Inflammatory macrophage treated with lipopolysaccharide for 1 hour (primary cell): ENCODE results near the gene AGO3.

Experiments used
- DNase-seq, 2 donors: peaks; one replicate each; pipeline ENCODE4 v3.0.0-alpha.2; 2020 to 2022

The AGO3 gene

DNA sequence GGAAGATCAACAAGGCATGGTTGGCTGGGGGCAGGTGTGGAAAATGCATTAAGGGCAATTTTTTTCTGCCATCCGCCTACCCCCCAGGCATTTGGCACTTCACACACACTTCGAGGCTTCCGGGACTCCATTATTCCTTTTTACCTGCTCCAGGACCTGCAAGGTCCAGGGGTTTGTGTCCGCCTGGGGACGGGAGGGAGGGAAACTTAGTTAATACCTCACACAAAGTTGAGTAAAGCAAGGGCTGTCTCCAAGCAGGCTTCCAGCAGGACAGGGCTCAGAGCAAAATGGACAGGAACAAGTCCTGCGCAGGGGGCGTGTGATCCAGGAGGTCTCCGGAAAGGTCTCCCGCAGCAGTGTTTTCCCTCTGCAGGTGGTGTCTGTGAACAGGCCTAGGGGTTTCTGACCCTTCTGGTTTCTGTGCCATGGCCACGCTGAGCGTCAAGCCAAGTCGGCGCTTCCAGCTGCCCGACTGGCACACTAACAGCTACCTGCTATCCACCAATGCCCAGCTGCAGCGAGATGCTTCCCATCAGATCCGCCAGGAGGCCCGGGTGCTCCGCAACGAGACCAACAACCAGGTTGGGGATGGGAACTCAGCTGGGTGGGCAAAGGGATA is 153.7 kb downstream of the AGO3 start:
- no peak for DNase-seq

DNA sequence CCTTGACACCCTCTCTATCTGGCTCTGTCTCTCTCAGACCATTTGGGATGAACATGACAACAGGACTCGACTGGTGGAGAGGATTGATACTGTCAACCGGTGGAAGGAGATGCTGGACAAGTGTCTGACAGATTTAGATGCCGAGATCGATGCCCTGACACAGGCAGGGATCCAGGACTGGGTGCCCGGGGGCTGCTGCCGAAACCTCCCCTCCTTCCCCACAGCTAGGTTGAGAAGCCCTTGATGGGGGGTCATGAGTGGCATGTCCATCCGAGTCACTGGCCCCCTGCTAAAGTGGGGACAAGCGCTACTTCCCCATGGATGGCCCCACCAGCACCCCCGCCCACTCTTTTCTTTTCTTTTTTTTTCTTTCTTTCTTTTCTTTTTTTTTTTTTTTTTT is 154.2 kb downstream of the AGO3 start:
- DNase-seq, result no peak

DNA sequence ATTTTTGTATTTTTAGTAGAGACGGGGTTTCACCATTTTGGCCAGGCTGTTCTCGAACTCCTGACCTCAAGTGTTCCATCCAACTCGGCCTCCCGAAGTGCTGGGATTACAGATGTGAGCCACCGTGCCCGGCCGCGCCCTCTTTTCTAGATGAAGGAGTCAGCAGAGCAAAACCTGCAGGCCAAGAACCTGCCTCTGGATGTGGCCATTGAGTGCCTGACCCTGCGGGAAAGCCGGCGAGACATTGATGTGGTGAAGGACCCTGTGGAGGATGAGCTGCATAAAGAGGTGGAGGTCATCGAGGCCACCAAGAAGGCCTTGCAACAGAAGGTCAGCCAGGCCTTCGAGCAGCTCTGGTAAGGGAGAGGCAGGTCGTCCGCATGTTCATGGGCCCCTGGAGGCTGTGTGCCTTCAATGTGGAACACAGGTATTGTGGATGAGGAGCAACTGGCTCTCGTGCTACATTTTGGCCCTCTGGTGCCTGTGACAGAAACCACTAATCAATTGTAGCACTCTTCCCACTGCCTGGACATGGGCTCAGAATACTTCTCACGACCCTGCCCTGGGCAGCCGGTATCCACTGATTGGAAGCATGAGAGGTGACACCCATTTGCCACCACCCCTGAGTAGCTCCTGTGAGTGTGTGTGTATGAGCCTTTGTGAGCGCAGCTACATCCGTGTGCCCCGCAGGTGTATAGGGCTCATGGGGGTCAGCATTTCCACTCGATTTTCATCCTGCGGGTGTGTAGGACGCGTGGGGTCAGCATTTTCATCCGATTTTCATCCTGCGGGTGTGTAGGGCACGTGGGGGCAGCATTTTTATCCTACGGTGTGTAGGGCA is 155.0 kb downstream of the AGO3 start:
- DNase-seq, result no peak

DNA sequence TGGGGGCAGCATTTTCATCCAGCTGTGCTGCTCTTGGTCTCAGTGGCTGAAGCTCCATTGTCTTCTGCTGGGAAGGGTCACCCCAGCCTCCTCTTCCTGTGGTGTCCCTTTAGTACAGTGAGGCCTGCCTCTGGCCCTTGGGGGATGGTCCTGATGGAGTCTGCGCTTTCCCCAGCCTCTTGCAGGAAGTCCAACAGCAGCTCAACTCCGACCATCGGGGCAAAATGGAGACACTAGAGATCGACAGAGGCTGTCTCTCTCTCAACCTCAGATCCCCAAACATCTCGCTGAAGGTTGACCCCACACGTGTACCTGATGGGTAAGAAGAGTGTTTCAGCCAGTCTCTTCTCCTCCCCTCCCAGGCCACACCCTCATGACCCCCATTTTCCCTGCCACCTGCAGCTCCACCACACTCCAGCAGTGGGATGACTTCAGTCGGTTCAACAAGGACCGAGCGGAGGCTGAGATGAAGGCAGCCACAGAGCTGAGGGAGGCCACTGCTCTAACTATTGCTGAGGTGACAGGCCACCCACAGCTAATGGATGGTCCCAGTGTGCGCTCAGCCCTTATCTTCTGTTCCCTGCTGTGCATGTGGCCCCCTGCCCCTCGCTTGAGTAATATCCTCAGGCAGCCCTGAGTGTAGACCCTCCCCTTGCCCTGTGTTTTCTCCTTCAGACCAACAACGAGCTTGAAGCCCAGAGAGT is 155.8 kb downstream of the AGO3 start:
- no peak for DNase-seq

DNA sequence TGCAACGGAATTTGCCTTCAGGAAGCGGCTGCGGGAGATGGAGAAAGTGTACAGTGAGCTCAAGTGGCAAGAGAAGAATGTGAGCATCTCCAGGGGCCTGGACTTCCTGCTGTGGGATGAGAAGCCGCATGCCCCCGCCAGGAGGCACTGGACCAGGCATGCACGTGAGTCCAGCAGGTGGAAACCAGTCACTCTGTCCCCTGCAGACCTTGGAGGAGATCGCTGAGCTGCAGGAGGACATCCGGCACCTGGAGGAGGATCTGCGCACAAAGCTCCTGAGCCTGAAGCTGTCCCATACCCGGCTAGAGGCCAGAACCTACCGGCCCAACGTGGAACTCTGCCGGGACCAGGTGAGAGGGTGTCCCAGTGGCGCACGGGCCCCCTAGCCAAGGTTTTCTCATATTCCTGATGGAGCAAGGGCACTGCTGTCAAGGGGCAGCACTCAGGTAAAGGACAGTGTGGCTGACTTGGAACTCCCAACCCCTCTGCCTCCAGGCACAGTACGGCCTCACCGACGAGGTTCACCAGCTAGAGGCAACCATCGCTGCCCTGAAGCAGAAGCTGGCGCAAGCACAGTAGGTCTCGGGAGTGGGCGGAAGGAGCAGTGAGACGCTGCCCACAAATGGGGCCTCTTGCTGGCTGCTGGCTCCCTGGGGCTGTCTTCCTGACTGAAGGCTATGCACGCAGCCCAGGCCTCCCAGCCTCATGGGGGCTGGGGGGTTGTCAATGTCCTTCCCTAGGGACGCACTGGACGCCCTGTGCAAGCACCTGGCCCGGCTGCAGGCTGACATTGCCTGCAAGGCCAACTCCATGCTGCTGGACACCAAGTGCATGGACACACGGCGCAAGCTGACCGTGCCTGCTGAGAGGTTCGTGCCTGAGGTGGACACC is 156.6 kb downstream of the AGO3 start:
- DNase-seq, result no peak

DNA sequence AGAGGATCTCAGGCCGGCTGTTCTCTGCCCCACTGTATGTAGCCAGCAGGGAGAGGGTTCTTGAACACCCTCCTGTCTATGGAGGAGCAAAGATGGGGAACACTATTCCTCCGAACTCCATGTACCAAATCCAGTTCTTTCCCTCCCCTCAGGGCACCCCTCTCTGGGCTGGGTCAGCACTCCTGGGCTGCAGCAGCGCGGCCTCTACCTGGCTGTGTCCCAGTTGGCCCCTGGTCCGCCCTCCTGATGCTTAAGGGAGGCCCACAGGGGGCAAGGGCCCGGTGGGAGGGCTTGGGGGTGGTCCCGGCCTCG is 157.3 kb downstream of the AGO3 start:
- DNase-seq, result no peak

DNA sequence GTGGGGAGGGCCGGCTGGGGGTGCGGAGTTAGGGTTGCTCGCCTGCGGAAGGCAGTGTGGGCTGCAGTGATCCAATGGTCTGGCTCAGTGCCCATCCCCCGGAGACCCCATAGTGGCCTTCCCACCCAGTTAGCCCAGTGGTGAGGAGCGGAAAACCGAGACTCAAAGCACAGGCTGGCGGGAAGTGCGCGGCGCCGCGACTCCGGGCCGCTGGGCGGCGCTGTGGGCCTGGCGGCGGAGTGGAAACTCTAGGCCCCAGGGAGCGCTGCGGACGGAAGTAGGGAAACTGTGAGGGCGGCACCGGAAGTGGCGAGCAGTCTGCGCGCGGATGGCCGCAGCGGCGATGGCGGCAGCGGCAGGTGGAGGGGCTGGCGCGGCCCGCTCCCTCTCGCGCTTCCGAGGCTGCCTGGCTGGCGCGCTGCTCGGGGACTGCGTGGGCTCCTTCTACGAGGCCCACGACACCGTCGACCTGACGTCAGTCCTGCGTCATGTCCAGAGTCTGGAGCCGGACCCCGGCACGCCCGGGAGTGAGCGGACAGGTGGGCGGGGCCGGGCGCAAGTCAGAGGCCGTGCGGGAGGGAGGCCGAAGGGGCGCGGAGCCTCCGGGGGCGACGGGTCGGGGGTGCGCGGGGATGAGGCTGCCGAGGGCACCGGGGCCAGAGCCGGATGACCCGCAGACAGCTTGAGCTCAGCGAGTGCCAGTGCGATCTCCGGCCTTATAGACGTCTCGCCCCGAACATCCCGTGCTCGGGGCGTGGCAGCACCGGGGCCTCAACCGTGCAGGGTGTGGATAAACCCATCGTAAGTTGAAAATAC is 157.9 kb downstream of the AGO3 start, which contains the start of gene ADPRS:
ADPRS (plus strand) TSS at position 316 of the 816 bp plus-strand sequence; CDS start at position 329, 13 bp downstream.
- DNase-seq, result peak; percentile 84 to 92

DNA sequence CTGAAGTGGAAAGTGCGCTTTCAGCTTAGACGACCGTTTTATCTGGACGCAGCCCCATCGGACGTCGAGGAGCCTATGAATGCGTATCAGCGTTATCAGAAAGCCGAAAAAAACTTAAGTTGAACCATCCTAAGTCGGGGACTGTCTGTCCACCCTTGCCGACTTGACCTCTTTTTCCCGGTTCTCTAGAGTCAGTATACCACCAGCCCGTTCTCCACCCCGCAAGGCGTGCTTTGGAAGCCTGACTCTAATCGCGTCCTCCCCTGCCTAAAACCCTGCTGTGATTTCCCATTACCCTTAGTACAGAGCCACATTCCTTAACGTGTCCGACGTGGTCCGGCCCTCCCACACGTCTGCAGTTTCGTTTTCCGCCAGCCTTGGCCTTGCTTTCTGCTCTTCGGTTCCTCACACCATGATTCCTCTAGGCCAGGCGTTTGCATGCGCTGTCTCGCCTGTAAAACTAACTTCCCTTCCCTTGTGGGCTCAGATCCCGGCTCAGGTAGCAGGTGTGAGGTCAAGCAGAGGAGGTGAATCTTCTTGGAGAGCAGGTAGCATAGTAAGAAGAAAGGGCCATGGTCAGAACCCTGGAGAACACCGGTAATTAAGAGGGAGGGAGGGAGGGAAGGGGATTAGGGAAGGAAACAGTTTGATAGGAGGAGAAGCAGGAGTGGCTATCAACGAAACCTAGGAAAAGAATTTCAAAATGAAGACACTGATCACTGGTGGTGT is 158.7 kb downstream of the AGO3 start:
- DNase-seq, result peak; percentile 75 to 84

DNA sequence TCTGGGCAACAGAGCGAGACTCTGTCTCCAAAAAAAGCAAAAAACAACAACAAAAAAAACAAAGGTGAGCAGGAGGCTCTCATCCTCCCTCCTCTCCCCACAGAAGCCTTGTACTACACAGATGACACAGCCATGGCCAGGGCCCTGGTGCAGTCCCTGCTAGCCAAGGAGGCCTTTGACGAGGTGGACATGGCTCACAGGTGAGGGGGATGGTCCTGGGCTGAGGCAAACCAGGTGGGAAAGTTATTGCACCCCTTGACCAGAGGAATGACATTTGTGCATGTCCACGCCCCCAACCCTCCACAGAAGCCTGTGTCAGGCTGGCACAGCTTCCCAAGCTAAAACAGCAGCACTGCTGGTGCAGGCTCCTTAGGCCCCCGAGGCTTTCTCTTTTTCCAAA is 160.2 kb downstream of the AGO3 start:
- no peak for DNase-seq

DNA sequence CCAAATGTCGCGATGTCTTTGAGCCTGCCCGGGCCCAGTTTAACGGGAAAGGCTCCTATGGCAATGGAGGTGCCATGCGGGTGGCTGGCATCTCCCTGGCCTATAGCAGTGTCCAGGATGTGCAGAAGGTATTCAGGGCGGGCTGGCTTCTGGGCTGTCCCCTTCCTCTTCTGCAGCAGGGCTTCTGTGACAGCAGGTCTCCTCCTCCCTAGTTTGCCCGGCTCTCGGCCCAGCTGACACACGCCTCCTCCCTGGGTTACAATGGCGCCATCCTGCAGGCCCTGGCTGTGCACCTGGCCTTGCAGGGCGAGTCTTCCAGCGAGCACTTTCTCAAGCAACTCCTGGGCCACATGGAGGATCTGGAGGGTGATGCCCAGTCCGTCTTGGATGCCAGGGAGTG is 160.8 kb downstream of the AGO3 start:
- DNase-seq, result no peak

DNA sequence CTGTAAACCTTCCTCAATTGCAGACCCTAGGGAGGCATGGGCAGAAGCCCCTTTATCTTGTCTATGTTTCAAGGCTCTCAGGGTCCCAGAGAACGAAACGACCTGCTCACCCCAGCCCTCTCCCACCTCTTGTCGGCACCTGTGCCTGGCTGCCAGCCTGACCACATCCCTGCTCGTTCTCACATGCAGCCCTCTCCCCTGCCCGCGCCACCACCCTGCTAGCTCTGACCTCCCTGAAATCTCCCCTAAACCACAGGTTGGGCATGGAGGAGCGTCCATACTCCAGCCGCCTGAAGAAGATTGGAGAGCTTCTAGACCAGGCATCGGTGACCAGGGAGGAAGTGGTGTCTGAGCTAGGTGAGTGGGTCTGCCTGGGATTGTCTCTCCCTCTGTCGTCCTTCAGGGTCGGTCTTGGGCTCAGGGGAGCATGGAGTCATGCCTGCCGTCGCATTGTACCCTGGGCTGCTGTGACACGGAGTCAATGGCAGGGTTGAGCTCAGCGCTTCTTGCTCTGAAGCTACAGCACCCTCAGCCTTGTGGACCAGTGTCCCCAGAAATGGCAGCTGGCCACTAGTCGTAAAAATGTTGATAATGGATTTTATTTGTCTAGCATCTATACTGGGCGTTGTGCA is 161.4 kb downstream of the AGO3 start:
- DNase-seq, result no peak

DNA sequence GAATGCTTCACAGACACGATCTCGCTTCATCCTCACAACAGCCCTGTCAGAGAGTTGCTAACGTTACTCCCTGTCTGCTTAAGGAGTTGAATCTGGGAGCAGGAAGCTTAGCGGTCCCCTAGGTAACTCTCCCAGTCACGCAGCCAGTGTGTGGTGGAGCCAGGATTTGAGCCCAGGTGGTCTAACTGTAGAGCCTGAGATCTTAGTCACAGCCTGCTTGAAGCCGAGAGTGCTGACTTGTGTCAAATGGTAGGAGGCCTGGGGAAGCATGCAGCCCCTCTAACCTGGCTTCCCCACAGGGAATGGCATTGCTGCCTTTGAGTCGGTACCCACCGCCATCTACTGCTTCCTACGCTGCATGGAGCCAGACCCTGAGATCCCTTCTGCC is 161.9 kb downstream of the AGO3 start:
- no peak for DNase-seq

DNA sequence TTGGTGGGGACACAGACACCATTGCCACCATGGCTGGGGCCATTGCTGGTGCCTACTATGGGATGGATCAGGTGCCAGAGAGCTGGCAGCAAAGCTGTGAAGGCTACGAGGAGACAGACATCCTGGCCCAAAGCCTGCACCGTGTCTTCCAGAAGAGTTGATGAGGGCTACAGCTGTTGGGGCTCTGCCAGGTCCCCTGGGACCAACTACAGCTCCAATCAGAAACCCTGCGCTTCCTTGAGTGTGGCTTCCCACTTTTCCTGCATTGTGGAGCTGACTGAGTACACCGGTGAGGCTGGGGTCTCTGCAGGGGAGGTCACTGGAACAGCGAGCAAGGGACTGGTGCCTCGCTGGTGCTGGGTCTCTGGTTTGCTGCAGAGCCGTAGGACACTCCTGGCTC is 162.3 kb downstream of the AGO3 start:
- no peak for DNase-seq

DNA sequence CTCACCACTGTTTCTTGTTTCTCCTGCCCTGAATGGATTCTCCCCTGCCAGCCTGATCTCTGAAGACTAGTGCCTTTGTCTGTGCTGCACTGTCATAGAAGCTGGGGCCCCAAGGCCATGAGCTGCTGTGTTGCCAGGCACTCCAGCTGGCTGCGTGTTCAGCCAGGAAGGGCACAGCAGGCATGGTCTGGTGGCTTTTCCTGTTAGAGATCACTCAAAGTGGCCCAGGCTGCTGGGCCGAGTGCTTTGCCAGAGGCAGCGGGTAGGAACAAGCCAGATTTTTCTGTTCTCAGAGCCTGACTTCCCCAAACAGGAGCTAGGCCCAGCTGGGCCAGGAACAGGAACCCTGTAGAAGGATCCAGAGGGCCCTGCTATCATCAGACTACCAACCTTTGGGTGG is 163.0 kb downstream of the AGO3 start:
- no peak for DNase-seq

DNA sequence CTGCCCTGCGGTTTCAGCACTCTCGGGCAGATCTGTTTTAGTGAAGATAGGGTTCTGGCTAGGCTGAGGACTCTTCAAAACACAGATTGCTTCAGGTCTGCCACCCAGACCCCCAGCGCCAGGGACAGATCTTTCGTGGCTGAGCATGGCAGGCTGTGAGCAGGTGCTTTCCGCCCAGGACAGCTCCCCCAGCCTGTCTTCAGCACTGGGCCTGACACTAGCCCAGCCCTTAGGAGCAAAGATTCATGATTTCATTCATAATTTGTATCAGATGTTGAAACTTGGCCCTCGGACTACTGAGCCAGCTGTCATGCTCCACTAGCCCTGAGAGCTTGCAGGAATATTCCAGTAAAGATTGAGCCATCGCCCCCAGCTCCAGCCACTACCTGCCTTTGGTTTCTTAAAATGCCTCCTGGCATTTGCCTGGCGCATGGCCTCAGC is 163.7 kb downstream of the AGO3 start:
- no peak for DNase-seq

DNA sequence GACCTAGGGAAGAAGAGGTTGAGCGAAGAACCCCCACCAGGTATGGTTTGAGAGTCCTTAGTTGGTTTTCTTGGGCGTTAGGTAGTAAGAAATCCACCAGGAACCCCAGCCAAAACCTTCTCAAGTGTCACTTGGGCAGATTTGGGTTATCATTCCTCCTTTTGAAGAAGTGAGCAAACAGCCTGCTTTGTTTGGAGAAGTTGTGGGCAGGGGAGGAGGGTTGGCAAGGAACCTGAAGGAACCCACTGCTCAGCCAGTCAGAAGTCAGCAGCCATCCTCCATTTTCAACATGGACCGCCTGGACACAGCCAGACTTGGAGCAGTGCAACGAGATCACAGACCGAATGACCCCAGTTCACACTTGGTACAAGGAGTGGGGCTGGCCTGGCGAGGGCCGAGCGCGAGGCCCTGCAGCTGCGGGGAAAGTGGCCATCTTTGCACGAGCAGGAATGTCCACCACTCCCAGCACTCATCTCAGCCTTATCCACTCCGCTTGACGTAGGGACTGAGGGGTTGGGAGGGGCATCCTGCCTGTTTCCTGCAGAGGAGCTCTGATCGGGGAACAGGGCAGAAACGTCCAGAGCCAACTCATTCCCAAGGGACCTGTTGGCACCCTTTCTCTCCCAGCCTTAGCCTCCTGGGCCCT is 165.0 kb downstream of the AGO3 start:
- DNase-seq, result peak; percentile 56 to 64

DNA sequence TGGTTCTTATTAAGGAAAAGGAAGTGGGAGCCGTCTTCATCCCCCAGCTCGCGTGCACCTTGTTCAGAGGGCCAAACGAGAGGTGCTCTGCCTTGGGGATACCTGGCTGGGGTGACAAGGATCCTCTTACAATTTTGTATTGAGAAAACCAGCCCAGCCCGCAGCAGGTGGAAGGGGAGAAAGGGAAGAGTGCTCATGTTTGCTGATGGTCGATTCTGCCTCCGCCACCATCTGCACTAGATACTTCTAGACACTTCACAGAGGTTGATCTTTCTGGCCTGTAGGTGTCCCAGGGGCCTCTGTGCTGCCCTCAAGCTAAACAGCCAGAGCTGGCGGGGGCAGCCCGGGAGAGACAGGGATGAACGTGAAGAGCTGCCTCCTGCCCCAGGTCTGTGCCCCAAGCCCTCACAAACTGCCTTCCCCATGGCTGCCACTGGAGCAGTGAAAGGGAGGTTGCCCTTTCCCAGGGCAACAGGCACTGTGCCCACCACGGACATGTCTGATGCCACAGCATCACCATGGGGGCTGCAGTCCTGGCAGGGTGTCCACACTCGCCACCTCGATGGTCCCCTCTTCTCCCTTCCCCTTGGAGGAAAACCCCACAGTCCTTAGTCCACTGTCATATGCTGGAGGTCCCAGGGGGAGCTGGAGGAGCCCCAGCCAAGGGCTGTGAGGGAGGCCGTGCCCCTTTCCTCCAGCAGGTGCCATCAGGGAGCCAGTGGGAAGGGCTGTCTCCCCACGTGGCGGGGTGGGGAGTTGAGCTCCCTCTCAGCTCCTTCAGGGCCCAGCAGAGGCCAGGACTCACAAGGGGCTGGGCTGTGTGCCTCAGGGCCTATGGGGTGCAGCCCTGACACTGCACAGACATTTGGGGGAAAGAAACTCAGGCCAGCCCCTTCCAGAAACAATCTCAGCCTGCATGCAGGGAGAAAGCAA is 165.9 kb downstream of the AGO3 start:
- DNase-seq, result no peak

DNA sequence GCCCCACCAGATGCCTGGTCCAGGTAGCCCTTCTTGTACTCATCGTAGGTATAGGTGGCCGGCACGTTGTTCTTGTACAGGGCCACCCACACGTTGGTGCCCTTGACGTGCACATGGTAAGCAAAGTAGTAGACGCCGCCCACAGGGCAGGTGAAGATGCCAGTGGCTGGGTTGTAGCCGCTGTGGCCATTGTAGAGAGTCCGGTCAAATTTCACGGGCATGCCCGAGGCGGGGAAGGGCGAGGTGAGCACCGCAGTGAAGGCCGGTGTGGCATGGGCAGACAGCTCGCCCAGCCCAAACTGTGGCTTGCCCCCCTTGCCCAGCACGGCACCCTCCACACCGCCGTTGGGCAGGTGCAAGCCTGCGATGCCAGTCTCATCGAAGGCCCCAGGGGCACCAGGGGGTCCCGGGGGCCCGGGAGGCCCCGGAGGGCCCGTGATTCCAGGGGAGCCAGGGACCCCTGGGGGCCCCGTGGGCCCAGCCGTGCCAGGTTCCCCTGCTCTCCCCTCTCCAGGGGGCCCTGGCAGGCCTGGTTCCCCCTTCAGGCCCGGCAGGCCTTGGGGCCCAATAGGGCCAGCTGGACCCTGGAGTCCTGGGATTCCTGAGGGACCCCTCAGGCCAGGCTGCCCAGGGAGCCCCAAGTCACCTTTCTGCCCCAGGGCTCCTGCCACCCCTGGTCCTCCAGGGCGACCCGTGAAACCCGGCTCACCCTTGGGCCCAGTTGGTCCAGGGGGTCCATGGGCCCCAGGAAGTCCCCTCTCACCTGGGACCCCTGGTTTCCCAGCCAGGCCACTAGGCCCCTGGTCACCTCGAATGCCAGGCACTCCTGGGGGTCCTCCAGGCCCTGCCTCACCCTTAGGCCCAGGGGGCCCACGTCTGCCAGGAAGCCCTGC is 167.0 kb downstream of the AGO3 start:
- DNase-seq, result no peak
